Fibroblast of peridontal ligament (primary cell): Measurements from ENCODE around the gene AMMECR1.
A peak's percentile ranks its signal among the peaks of the same experiment; 100 is the strongest.

Source experiments
- DNase-seq: peaks from one replicate; pipeline ENCODE4 v3.0.0-alpha.2; 2010; ENCODE audit errors: extremely low read depth

AMMECR1 gene

DNA sequence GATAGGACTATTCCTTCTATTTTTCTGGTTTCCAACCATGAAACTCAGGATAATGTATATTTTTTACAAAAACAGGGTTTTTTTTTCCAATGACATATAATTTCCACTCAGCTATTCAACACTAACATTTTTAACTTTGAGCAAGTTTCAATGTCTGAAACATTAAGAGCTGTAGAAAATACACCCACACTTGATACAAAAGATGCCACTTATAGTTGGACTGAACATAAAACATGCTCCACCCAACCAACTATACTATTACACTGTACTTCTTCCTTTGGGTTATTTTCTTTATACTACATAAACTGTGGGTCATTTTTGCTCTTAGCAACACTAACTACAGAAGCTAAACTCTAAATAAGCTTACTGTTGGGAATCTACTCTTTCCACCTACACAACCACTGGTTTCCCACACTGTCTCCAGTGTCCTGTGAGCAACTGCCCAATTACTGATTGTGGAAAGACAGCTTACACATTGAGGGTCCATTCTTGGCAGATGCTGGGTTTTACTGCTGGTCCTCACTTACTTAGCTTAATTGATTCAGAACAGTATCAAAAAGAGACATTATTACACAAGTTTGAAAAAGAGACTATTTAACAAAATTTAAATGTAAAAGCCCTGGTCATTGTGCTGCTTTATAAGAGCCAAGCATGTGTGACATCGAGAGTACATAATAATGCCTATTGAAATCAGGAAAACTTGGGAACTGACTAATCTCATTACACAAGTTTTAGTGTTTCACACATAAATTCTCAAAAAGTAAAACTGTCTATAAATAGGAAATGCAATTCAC, 6.3 kb downstream of the AMMECR1 start:
- no peak for DNase-seq

DNA sequence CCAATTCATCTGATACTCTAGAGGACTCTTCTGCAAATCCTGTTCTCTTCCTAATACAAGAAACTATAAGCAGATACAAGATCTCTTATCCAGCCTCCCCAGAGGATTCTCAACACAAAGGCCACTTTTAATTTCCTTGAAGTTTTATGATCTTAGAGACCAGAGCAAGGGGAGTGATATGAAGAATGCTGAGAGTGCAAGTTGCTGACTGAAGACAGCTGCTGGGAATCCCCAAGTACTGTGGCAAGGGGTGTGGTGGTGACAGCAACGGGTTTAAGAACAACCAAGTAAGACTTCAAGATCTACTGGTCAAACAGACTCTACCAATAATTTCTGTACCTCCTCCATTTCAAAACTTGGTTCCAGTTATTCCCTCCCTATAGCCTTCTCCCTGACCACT, 7.0 kb downstream of the AMMECR1 start:
- DNase-seq, result no peak

DNA sequence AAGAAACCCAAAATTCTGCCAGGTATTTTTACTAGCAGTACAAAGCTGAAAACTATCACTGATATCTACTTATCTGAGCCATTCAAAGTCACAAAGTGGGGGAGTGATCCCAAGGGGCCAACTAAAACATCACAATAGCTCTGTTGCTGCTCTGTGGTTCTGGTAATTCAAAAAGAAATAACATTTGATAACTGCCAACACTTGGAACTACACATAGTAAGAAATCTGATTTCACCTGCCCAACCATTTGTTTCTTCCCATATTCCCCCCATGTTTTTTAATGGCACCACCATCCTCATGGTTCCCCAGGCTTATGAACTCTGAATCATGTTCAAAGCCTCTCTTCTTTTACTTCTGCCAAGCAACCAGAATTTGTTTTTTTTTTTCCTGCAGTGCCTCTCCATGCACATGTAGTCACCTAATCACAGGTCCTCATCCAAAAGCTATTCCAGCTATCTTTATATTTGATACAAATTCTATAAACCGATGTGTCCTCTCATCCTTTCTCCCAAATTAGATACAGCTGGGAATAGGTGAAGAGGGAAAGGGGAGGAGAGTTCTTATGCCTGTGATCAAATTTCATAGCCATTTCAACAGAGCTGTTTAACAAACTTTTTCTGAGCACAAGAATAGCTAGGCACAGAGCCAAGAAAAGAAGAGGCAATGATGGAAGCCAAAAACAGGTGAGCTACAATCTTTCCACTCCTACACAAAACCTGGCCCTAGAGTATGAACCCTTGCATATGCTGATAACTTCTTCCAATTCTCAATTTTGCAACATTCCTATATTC, 7.7 kb downstream of the AMMECR1 start:
- no peak for DNase-seq

DNA sequence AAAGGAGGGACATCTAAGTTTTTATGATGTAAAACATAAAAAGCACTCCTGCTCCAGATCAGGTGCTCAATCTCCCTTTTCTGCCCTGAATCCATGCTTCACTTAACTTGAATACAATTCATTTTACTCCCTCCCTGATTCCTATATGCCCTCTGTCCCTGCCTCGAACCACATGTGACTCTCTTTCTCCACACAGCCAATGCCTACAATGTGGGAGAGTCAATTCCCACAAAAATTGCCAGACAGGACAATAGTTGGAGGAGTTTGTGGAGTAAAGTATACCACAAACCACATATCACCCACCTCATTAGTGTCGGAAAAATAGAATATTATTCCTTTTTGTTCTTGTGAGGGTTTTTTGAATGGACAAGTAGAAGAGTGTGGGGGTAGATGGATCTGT, 9.7 kb downstream of the AMMECR1 start:
- no peak for DNase-seq

DNA sequence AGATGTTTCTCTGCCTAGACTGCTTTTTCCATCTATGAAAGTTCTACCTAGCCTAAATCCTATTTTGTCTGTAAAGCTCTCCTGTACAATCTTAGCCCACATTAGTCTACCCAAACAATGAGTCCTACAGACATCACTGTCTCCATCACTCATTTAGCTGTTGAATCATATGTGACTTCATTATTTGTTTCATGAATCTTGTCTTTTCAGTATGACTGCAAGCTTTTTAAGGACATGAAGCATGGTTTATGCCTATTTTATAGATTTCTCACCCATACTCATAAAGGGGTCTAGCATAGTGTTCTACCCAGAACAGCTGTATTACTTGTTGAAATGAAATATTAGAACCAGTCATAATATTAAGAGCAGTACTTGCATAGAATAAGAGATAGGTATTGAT, 13.0 kb downstream of the AMMECR1 start:
- DNase-seq, result no peak

DNA sequence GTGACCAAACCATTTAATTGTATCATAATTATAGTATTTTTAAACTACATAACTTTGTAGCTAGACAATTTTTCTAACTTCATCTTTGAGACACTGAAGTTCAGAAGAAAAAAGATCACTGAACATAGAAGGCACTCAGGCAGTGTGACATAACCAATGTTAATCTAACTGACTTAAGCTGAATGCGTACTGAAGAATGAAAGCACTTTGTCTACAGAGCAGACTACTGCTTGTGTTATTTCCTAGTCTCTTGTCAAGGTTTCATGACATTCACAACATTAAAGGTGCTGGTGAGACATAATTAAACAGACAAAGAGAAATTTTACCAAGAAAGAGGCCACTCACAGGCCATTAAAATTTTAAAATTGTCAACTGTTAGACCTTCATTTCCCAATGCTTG, 13.5 kb downstream of the AMMECR1 start:
- no peak for DNase-seq

DNA sequence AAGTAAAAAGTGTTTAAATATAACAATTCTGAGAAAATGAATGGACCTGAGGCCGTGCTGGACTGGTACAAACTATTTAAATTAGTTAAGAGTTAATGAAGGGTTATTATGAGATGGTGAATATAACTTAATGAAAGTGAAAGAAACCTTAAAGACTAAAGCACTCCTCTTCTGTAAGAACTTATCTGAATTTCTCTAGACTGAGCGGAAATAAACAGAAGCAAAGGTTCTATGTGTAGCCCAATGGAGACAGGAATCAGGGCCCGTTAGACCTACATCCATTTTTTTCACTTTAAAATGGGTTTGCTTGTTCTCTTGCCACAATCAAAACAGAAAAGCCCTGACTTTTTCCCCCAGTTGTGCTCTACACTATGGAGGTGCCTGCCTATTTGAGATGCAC, 14.9 kb downstream of the AMMECR1 start:
- no peak for DNase-seq

DNA sequence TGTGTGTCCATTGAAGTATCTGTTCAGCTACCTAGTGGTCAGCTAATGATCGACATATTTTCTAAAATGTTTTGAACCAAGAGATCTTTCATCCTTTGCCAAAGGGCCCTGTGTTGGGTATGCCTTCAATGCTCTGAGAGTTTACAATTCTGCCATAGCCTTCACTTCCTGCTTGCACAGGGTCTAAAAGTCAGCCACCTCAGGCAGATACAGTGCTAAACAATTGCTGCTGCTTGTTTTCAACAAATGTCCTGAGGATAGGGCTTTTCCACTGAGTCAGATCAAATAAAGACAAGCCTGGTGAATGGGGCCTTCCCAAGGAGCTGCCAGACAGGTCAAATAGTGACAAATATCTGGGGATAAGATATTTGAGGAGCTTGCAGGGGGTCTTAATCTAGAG, 16.7 kb downstream of the AMMECR1 start:
- DNase-seq, result no peak

DNA sequence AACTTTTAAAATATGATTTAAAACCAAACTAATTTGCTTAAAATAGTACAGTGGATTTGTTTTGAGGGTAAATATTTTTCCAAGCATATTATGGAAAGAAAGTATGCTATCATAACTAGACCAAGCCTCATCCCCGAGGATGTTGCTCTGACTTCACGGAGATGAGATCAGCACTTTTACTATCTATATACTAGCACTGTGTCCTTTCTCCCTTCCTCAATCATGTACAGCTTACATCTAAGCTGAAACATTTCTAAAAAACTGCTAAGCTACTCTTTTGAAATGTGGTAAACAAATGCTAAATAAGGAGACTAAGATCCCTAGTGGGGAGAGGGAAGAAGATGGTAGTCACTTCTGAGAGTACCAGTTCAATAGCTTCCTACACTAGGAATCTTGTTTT, 23.8 kb downstream of the AMMECR1 start:
- DNase-seq, result no peak

DNA sequence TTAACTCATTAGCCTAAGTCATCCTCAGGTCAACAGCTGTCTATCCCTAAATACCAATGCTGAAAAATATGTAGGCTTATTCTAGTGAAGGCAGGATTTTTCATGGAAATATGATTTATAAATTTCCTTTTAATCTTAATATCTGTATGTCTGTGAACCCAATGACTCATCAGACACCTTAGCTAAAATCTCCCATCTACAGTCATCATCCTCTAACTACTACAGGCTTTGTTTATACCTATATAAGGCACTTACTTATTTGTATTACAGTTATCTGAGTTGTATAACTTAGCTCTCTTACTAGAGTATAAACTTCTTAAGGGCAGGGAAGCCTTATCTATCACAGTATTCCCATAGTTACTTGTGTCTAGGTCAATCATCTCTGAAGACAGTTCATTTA, 24.2 kb downstream of the AMMECR1 start:
- no peak for DNase-seq

DNA sequence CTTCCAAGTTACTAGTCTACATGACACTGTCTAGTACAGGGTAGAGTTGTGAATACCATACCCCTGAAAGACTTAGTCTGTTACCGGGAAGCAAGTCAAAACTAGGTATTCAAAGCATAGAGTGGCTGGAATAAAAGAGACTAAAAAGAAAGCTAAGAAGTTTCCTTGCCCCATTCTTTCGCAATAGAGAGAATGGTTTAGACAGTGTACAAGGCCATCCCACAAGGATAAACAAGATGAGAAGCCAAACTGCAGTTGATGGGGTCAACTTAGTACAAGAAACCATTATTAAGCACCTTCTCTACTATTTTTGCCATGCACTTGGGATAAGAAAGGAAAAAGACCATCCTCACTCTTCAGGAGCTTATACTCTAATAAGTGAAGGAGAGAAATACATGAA, 30.3 kb downstream of the AMMECR1 start:
- peak; percentile 65 for DNase-seq

DNA sequence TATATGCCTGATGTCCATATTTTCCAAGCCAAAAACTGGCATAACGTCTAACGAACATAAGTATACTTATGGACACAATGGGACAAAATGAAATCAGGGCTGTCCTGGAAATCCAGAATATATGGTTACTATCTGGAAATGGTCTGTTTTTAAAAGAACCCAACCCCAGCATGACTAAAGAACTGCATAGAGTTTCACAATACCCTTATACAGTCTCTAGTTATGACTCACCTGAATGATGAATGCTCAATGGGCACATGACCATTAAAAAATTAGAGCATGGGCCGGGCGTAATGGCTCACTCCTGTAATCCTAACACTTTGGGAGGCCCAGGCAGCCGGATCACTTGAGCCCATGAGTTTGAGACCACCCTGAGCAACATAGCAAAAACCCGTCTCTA, 31.8 kb downstream of the AMMECR1 start:
- DNase-seq, result peak; percentile 88

DNA sequence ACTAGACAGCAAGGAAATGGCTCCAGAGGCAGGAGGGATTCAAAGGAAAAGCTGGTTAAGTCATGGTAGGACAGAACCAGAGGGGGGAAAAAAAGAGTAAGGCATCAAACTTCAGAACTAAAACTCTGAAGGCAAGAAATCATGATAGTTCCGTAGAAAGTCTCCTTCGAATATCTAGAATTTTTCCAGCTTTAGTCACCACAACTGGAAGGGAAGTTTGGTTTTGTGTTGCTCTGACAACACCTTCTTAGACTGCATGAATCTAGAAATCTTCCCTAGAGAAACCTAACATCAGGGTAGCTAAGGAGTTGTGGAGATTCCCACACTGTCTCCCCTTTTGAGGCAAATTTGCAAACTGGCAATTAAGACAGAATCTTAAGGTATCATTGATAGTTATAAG, 33.7 kb downstream of the AMMECR1 start:
- peak; percentile 83 for DNase-seq

DNA sequence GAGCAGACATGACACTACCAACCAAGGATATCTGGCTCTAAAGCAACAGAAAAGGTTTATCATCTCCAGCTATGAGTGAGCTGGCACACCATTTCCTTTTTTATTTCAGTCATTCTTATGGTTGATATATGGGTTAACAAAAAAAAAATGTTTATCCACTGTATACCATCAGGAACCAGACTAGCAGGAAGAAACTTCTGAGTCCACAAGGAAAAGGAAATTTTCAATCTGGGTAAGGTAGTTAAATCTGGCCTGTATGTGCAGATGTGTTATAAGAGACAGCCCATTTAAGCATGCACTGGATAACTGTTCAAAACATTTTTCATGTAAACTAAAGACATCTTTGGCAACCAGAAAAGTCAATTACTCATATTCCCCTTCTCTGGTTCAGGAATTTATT, 35.0 kb downstream of the AMMECR1 start:
- peak; percentile 53 for DNase-seq

DNA sequence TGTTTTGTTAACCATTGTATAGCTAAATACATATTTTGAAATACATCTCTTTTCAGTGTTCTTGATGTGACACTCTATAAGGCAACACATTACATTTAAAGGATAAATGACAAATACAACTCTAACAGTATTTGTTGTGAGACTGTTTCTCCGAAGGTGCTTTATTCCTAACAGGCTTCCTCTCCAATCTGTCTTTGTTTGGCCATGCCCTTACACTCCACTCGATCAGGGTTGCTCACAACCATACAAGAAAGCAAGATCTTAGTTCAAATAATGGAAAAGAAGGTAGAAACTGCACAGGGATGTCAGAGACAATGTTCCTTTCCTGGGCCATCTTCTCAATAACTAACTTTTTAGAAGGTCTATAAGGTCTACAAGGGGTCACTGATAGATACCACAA, 36.5 kb downstream of the AMMECR1 start:
- no peak for DNase-seq

DNA sequence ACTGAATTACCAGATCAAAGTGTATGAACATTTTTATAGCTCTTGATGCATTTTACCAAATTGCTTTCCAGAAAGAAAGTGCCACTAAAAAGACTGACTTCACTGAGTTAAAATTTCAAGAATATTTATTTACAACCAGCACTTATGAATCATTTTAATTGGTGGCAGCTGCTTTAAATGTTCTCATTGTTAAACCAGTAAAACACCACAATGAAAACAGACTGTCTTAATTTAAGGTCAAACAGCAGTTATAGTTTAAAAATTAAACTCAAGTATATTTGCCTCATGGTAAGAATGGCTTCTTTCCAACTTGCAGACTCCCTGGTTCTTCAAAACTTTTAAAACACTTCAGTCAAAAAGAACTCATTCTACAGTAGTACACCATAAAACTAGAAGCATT, 36.9 kb downstream of the AMMECR1 start:
- DNase-seq, result peak; percentile 91

DNA sequence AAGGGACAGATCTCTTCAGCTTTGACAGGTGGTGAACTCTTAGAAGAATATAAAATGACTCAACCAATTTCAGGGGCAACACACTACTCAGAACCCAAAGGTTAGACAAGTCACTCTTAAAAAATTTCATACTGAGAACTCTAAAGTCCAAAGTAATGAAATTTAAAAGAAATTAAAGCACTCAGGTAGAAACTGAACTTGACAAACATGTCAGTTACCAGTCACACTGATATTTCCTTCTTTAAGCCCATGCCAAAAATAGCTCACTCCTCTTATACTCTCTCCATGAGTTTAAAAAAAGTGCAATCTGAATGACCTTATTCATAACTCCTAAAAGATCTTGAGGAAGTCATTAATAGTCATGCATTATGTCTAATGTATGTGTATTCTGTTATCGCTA, 40.3 kb downstream of the AMMECR1 start:
- DNase-seq, result no peak

DNA sequence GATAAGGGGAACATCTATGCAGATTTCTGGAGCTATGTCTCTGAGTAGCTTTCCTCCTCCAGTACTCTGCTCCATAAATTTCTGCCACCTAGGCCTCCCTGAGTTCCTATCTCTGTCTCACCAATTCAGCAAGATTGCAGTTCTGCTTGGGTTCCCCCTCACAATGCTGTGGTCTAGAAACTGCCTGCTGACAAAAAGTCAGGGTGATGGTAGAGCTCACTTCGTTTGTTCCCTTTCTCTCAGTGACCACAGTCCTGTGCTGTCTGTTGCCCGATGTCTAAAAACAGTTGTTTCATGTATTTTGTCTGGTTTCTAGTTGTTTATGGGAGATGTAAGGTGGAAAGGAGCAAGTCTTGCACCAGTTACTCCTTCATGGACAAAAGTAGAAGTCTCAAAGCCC, 41.1 kb downstream of the AMMECR1 start:
- DNase-seq, result no peak

DNA sequence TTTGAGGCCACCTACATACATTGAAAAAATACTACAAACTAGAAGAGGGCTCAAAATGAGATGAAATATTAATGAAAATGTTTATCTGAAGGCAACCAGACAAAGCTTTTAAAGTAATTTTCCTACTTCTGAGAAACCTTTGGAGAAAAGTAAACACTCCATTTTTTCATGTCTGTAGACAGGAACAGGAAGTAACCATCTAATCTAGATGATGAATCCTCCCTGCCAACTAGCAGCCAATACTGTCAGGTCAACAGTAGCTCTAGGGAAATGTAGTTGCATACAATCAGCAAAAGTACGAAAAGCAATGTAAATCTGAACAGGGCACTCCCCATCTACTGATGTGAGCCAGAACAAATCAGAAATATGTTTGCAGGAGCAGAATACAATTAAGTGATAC, 49.0 kb downstream of the AMMECR1 start:
- DNase-seq, result no peak

DNA sequence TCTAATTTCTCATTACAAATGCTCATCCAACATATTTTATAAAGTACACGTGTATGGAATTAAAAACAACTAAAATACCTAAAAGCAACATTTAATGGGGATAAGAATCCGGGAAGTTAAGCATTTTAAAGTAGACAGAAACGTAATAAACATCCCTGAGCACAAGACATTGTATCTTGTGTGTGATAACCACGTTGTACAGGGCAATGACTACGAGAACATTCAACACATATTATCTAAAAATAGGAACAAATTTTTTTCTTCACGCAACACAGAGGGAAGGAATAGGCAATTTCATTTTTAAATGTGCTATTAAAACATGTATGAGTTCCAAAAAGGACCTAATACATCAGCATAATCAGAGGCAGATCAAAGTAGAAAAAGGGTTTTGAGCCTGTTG, 49.5 kb downstream of the AMMECR1 start:
- DNase-seq, result no peak

DNA sequence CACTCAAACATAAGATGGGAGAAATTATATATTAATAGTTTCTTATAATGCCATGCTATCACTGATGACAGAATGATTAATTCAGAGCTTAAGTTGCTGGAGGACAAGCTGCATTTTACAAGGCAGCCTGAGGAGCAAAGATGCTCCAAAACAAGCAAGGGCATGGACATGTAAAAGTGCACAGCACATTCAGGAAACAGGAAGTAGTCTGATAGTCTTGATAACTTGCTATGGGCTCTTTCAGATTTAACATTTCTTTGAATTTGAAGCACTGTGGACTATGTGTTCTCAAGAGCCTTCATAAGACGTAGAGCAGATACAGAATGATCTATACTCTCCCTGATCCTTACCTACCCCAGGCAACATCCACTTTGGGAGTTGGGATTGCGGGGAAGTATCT, 50.0 kb downstream of the AMMECR1 start:
- DNase-seq, result no peak

DNA sequence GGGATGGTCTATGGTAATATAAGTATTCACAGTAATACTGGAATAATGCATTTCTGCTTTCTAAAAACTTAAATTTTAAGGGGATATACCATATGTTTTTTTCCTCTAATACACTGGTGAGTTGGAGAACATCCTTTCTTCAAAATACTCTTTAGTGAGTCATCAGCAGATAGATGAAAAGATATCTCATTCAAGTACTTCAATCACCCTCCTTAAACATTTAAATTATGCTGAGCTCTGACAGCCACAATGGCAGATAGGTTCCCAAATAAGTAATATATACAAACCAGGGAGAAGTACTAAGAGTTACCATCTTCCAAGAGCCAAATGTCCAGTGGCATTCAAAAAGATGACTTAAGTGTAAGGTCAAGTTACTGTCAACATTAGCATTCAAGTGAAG, 52.2 kb downstream of the AMMECR1 start:
- DNase-seq, result no peak

DNA sequence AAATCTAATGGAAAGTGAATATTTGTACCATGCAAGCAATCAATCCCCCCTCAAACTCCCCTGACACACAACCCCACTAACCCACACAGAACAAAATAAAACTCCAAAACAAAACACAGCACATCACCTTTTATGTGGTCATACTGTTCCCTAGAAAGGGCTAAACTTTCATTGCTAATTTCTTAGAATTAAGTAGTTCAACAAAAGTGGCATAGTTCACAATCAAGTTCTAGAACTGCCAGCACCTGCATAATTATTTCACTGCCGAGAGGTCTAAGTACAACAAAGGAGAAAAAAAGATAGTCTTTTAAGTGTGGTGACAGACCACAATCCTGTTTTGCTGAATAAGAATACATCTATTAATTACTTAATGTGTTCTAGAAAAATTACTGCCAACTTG, 58.8 kb downstream of the AMMECR1 start:
- no peak for DNase-seq
